LNCaP clone FGC (cell line): ENCODE results near the gene RETREG2.

Experiments
- DNase-seq: peaks from one replicate; pipeline ENCODE4 v3.0.0-alpha.2; 2011; ENCODE audit warnings: low read depth
- H3K4me3 ChIP-seq: 2 replicates; pipeline ENCODE4 v1.5.1; 2011; ENCODE audit warnings: mild to moderate bottlenecking, low read depth, low read length, control low read depth
- TF ChIP-seq, protein P1 (sequence below): IDR thresholded peaks from 2 replicates; pipeline ENCODE4 v1.5.1; 2012; ENCODE audit warnings: mild to moderate bottlenecking; ENCODE audit not compliant: control insufficient read depth, insufficient read depth; ENCODE audit errors: extremely low read depth

The RETREG2 gene, protein sequence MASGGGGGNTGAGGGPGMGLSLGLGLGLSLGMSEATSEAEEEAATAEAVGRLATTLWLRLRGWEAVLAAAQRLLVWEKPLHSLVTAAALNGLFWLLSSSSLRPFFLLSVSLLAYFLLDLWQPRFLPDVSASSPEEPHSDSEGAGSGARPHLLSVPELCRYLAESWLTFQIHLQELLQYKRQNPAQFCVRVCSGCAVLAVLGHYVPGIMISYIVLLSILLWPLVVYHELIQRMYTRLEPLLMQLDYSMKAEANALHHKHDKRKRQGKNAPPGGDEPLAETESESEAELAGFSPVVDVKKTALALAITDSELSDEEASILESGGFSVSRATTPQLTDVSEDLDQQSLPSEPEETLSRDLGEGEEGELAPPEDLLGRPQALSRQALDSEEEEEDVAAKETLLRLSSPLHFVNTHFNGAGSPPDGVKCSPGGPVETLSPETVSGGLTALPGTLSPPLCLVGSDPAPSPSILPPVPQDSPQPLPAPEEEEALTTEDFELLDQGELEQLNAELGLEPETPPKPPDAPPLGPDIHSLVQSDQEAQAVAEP

DNA sequence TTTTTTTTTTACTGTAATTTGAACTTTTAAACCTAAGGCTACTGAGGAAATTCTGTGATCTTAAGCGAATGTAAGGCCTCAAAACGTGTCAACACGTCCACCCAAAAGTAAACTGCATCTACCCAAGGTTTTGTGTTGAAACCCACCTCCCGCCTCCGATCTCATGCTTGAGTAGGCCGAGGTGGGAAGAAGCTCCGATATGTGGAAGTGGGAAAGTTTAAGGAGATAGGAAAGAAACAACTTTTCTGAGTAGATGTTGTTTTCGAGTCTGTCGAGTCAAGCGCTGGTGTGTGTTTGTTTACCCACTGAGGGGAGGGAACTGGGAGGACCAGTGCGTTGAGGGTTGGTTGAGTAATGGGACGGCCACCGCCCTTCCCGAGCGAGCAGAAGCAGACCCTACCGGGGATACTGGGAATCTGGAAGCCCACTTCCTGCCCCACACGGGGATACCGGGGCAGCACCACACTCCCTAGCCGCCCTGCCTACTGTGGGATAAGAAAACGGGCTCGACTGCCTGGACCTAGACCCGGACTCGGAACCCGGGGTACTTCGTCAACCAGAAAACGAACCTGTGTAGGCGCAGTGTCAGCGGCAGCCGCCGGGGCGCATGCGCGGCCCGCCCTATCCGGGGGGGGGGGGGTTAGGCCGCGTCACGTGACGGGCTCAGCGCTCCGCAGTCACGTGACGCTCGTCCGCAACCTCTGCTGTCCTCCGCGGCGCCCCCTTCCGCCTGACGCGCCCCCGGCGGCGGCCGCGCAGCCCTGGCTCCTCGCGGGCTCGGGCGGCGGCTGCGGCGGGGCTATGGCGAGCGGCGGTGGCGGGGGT is at the start of gene RETREG2:
Gene RETREG2, plus strand, starts transcription at position 724 of the 825 bp plus-strand sequence. Its CDS starts 78 bp downstream, at position 802.
- TF ChIP-seq, protein P1, sequence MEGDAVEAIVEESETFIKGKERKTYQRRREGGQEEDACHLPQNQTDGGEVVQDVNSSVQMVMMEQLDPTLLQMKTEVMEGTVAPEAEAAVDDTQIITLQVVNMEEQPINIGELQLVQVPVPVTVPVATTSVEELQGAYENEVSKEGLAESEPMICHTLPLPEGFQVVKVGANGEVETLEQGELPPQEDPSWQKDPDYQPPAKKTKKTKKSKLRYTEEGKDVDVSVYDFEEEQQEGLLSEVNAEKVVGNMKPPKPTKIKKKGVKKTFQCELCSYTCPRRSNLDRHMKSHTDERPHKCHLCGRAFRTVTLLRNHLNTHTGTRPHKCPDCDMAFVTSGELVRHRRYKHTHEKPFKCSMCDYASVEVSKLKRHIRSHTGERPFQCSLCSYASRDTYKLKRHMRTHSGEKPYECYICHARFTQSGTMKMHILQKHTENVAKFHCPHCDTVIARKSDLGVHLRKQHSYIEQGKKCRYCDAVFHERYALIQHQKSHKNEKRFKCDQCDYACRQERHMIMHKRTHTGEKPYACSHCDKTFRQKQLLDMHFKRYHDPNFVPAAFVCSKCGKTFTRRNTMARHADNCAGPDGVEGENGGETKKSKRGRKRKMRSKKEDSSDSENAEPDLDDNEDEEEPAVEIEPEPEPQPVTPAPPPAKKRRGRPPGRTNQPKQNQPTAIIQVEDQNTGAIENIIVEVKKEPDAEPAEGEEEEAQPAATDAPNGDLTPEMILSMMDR = peak; percentile 65
- peak within 1 kb of the TSS; percentile 75 for H3K4me3 ChIP-seq
- DNase-seq = peak; percentile 61

DNA sequence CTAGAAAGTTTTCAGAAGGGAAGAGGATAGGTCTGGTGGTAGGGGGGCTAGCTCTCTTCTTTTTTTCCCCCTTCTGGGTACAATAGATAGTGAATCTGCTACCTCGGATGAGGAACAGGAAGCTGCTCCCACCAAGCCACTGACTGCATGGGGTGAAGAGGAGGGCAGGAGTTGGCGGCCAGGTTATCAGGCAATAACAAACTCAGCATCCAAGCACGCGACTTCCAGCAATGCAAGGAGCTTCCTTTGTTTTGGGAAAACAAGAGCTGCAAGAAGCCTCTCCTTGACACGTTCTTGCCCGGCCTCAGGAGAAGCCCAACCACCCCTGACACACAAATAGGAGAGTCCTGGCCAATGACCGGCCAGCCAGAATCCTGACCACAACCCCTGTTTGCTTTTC is 49.7 kb upstream of the RETREG2 start:
- TF ChIP-seq, protein P1 = no peak
- no peak for DNase-seq
- H3K4me3 ChIP-seq = no peak overlapping the region

DNA sequence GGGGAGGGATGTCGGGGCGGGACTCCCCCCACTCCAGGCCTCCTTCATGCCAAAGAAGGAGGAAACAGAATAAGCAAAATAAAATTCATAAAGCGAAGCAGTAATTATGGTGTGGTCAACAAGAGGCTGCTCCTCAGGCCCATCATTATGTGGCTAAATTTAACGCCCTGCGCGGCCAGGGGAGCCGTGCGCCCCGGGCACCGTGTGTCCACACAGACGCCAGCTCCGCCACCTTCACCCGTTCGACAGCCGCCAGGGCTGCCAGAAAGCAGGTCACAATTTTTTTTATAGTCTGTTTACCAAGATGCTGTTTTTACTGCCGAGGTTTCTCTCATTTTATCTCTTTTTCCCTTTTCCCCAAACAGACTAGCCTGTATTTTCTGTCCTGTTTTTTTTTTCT is 48.5 kb upstream of the RETREG2 start:
- H3K4me3 ChIP-seq = no peak overlapping the region

DNA sequence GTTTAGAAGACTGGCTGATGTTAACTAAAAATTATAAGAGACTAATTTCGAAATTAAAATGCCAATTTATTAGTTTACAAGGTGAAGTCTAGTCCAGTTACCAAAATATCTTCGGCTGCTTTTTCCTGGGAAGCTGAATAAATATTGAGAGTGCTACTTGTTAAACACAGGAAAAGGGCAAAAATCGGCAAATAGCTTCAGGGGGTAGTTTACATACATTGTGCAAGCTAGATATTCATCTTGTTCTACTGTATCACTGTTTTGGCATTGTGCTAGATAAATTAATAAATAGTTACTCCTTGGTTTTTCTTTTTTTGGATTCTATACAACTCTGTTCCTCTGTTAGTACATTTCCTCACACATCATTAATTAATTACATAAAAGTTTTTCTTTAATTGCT is 46.7 kb upstream of the RETREG2 start:
- DNase-seq = no peak
- no peak overlapping the region for H3K4me3 ChIP-seq
- TF ChIP-seq, protein P1 = no peak

More for the DNA sequence above, 48.5 kb upstream of the RETREG2 start:
- DNase-seq = no peak
- TF ChIP-seq, protein P1 = no peak

DNA sequence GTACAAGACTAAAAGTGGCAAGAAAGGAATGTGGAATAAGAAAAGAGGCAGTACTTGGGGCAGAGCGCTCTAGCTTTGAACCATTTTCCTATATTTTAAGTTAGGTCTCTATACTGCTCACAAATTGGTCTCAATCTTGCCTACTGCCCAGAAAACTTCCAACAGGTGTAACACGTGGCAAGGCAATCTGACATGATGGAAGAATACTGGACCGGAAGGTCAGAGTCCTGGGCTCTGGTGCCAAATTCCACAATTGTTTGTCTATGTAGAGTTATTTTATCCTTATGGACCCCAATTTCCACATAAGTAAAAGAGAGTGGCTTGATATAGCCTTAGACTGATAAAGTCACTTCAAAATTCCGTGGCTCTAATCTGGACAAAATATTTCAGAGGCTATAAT is 46.3 kb upstream of the RETREG2 start:
- DNase-seq = no peak
- TF ChIP-seq, protein P1 = no peak
- H3K4me3 ChIP-seq = no peak overlapping the region

DNA sequence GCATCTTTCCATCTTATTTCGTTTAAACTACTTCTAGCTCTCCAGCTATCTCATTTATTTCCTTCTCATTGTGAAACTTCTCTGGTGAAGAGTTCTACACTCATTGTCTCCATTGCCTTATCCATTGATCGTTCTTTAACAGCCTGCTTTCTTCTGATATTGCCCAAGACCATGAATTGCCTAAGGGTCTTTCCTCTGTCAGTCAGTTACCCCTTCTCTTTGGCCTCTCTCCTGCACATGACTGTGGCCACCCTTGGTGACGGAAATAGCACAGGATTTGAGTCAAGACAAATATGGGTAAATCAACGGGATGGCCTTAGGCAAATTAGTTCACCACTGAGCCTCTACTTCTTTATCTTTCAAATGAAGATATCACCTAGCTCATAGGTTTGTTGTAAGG is 44.1 kb upstream of the RETREG2 start:
- H3K4me3 ChIP-seq = no peak overlapping the region
- TF ChIP-seq, protein P1 = no peak
- DNase-seq = no peak
